ENCODE results near the gene FGB. TPM values are rescaled to one million over a fixed set of nuclear protein-coding genes. Genes with fewer than 3 reads are reported as not detected.

FGB gene
- total and polyA plus RNA-seq, 2 donors (not counting 3 experiments of a cell fraction or from before 2014, with no cell fraction given) = not detected

DNA sequence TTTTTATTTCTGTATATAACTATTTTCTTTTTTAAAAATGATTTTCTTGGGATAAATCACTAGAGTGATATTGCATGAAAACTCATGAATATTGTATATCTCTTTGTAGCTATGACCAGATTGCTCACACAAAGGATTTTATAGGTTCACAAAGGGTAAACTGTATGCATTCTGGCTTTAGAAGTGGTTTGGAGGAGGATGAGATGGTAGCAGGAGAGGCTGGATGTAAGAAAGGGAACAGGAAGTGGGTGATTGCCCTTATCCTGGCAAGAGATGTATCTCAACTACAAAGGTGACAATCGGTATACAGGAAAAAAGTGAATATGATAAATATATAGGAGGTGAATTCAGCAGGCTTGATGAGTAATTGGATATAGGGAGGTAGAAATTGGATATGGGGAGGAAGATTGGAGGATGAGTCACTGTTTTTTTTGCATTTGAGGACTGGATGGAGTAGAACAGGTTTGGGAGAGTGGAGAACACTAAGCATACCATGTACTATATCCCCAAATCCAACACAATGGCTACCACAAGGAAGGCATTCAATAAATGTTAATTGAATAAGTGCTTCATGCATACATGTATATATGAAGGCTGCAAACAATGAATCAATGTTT is 39.7 kb downstream of the FGB start:
- BruUV-seq (replicated peaks) = no TSS peak
- H3K9ac ChIP-seq (replicated peaks; ENCODE audit: extremely low read depth, insufficient read depth, low read length) = no peak overlapping the region

More for the DNA sequence above, 39.7 kb downstream of the FGB start:
- Histone ChIP-seq H3K9me1 (replicated peaks; ENCODE audit: control insufficient read depth, extremely low read depth, insufficient read depth, low read length) (no peaks in the 10 kb centered on the region), H4K20me1 (replicated peaks; ENCODE audit: control insufficient read depth, extremely low read depth, insufficient read depth, low read length) (no peaks in the 10 kb centered on the region), H3K4me2 (ENCODE audit: insufficient read depth, low read length) (no peak overlapping the region), H3K27ac (ENCODE audit: insufficient read depth, low read depth, low read length) (no peak overlapping the region), H3K27me3 (ENCODE audit: control insufficient read depth in 2 of 2, insufficient read depth in 2 of 2, low read length in 2 of 2) (no peaks in the 10 kb centered on the region), H3K4me3 (replicated peaks in 1 of 3; ENCODE audit: insufficient read depth in 1 of 3, low read depth in 1 of 3, low read length in 3 of 3) (no peak overlapping the region), H3K36me3 (ENCODE audit: control insufficient read depth in 2 of 2, extremely low read depth in 1 of 2, insufficient read depth in 2 of 2, low read length in 2 of 2) (no peaks in the 10 kb centered on the region), H2AFZ (ENCODE audit: low read depth, low read length) (no peak overlapping the region), H3K9me3 (replicated peaks; ENCODE audit: control insufficient read depth, insufficient read depth, low read length) (no peaks in the 10 kb centered on the region), H3K4me1 (ENCODE audit: control insufficient read depth, extremely low read depth, insufficient read depth, low read length) (no peaks in the 10 kb centered on the region), H3K79me2 (ENCODE audit: control insufficient read depth, insufficient read depth, low read length) (no peaks in the 10 kb centered on the region)
- POLR2A ChIA-PET = no interaction called here
- CTCF ChIA-PET = interaction anchor here (0.9 to 2.7 kb wide), 2 partner anchors 9 to 16 kb away, joined by 3 to 10 read pairs; no protein-coding TSS in a partner anchor
- DNase-seq (ENCODE audit: low read depth, low spot score) = no peak
- no peak for TF ChIP-seq FOS (IDR thresholded peaks at IDR 0.05; ENCODE audit: borderline replicate concordance, insufficient read depth, low read length)
- TF ChIP-seq GATA2 (IDR thresholded peaks at IDR 0.05; ENCODE audit: insufficient read depth, insufficient read length, low read depth, low read length) = no peak
- no peak for TF ChIP-seq EZH2 (IDR thresholded peaks at IDR 0.05; ENCODE audit: borderline replicate concordance, low read depth, low read length, severe bottlenecking)
- TF ChIP-seq MAX (IDR thresholded peaks at IDR 0.05; ENCODE audit: insufficient read depth, insufficient read length) = no peak
- TF ChIP-seq POLR2AphosphoS5 (IDR thresholded peaks at IDR 0.05; ENCODE audit: insufficient read depth, low read depth, low read length) = no peak
- no peak for TF ChIP-seq JUN (IDR thresholded peaks at IDR 0.05; ENCODE audit: borderline replicate concordance, insufficient read depth, insufficient read length, low read depth)
- TF ChIP-seq MYC (IDR thresholded peaks at IDR 0.05; ENCODE audit: low read depth, low read length) = no peak
- TF ChIP-seq CTCF (IDR thresholded peaks at IDR 0.05; ENCODE audit: extremely low read depth in 1 of 2, insufficient read depth in 1 of 2, low read depth in 1 of 2, low read length in 2 of 2) = no peak
- TF ChIP-seq POLR2A (IDR thresholded peaks at IDR 0.05; ENCODE audit: low read depth, low read length) = no peak
- intact Hi-C loops (cut with micrococcal nuclease) = no loop called here
- dilution Hi-C loops (cut with MboI; ENCODE audit: extremely low pct_ligation_motif_present, low sequenced_read_pairs) = no loop called here
- FAIRE-seq = no peak

Measured in endothelial cell of umbilical vein (primary cell).